Measurements from ENCODE around the gene TMEM45B. TPM values are rescaled to one million over a fixed set of nuclear protein-coding genes. Genes with fewer than 3 reads are reported as not detected.
"Not testable (repeated sequence)": the region's sequence is repeated elsewhere in the genome, so short reads cannot be mapped to it uniquely, and the experiment has no call there.

TMEM45B gene
- total RNA-seq, 1 donor = not detected

DNA sequence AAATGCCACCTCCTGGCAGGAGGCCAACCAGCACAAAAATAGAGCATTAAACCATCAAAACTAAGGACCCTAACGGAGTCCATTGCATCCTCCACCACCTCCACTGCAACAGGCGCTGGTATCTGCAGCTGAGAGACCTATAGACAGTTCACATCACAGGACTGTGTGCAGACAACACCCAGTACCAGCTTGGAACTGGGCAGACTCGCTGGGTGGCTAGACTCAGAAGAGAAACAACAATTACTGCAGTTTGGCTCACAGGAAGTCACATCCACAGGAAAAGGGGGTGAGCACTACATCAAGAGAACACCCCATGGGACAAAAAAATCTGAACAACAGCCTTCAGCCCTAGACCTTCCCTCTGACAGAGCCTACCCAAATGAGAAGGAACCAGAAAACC lies 11.6 kb upstream of the TMEM45B start:
- no peak overlapping the region for H3K4me3 ChIP-seq (ENCODE audit: low read depth, low read length)
- no peak for DNase-seq (ENCODE audit: low read depth)
- TF ChIP-seq, protein P1, sequence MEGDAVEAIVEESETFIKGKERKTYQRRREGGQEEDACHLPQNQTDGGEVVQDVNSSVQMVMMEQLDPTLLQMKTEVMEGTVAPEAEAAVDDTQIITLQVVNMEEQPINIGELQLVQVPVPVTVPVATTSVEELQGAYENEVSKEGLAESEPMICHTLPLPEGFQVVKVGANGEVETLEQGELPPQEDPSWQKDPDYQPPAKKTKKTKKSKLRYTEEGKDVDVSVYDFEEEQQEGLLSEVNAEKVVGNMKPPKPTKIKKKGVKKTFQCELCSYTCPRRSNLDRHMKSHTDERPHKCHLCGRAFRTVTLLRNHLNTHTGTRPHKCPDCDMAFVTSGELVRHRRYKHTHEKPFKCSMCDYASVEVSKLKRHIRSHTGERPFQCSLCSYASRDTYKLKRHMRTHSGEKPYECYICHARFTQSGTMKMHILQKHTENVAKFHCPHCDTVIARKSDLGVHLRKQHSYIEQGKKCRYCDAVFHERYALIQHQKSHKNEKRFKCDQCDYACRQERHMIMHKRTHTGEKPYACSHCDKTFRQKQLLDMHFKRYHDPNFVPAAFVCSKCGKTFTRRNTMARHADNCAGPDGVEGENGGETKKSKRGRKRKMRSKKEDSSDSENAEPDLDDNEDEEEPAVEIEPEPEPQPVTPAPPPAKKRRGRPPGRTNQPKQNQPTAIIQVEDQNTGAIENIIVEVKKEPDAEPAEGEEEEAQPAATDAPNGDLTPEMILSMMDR (IDR thresholded peaks at IDR 0.05; ENCODE audit: insufficient read depth, low read depth, low read length) = no peak

DNA sequence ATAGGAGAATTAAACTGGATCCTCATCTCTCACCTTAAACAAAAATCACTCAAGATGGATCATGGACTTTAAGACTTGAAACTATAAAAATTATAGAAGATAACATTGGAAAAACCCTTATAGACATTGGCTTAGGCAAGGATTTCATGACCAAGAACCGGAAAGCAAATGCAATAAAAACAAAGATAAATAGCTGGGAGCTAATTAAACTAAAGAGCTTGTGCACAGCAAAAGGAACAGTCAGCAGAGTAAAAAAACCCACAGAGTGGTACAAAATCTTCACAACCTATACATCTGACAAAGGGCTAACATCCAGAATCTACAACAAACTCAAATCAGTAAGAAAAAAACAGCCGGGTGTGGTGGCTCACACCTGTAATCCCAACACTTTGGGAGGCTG lies 7.4 kb upstream of the TMEM45B start:
- H3K4me3 ChIP-seq (ENCODE audit: low read depth, low read length); DNase-seq (ENCODE audit: low read depth): not testable (repeated sequence)

DNA sequence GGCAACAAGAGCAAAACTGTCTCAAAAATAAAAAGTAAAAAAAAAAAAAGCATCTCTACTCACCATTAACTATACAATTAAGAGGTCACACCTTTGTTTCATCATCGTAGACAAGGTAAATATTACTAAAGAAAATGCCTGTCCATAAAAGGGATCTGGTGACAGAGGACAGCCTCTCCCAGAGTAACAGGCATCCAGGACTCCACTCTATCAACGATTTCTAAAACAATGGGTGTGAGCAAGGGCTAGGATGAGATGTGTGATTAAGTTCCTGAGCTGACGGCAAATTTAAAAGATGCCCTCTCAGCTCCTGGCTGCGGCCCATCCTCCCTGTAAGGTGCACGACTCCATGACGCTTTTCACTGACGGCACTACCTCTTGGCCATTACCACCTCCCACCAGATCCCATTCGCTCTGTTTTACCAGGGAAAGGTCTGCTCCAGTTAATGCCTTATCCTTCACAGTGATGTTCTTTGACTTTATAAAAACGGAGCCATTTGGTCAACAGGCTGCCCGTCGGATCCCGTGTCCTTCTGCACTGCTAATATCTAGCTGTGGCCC lies 2.3 kb upstream of the TMEM45B start:
- no peak for DNase-seq (ENCODE audit: low read depth)
- TF ChIP-seq, protein P1 (IDR thresholded peaks at IDR 0.05; ENCODE audit: insufficient read depth, low read depth, low read length) = no peak
- no peak overlapping the region for H3K4me3 ChIP-seq (ENCODE audit: low read depth, low read length)

DNA sequence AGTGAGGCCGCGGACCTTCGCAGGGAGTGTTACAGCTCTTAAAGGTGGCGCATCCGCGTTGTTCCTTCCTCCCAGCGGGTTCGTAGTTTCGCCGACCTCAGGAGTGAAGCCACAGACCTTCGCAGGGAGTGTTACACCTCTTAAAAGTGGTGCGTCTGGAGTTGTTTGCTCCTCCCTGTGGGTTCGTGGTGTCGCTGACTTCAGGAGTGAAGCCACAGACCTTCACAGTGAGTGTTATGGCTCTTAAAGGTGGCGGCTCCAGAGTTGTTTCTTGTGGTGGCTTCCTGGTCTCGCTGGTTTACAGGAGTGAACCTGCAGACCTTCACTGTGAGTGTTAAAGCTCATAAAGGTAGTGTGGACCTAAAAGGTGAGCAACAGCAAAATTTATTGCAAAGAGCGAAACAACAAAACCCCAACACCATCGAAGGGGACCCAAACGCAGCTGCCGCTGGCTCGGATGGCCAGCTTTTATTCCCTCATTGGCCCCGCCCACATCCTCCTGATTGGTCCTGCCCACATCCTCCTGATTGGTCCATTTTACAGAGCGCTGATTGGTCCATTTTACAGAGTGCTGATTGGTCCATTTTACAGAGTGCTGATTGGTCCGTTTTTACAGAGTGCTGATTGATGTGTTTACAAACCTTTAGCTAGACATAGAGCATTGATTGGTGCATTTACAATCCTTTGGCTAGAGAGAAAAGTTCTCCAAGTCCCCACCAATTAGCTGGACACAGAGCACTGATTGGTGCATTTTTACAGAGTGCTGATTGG lies 1.2 kb upstream of the TMEM45B start:
- TF ChIP-seq, protein P1 (IDR thresholded peaks at IDR 0.05; ENCODE audit: insufficient read depth, low read depth, low read length) = no peak
- no peak for DNase-seq (ENCODE audit: low read depth)

DNA sequence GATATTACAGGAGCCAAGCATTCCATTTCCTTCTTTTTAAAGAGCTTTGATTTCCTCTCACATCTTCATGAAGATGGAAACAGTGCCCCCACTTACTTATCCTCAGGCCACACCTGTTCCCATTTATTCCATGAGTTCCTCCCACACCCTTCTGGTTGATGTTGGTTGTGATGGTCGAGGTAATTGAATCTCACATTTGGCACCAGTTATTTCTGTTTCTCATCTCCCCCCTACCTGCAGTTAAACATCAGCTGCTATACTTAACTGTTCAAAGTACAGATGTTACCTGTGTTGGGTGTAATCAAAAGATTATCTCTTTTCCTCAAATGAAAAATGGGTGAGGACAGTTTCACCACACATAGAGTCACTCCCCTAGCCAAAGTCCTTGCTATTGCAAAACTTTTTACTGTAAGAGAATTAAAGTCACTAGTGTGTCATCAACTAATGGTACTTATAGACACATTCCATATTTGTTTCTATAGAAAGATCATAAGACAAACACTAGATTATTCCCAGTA lies 1.9 kb downstream of the TMEM45B start:
- TF ChIP-seq, protein P1 (IDR thresholded peaks at IDR 0.05; ENCODE audit: insufficient read depth, low read depth, low read length) = no peak
- no peak for DNase-seq (ENCODE audit: low read depth)
- H3K4me3 ChIP-seq (ENCODE audit: low read depth, low read length) = no peak overlapping the region

More for the DNA sequence above, 1.2 kb upstream of the TMEM45B start:
- no peak overlapping the region for H3K4me3 ChIP-seq (ENCODE audit: low read depth, low read length)

DNA sequence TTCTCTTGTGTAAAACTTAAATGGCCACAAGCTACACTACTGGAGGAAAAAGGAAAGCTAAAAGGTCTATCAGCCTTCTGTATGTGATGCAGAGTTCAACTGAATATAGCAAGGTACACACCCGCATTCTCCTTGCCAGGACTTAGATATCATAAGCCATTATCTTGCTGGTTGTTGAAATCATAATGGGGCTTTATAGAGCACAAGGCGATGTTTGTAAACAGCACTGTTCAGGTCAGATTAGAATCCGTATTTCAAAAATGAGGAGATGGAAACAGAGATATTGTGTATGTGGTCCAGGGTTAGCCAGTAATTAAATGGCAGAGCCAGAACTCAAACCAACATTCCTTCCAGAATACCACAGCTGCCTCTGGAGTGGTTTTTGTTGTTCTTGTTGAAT lies 2.6 kb downstream of the TMEM45B start:
- not testable (repeated sequence) for DNase-seq (ENCODE audit: low read depth)

DNA sequence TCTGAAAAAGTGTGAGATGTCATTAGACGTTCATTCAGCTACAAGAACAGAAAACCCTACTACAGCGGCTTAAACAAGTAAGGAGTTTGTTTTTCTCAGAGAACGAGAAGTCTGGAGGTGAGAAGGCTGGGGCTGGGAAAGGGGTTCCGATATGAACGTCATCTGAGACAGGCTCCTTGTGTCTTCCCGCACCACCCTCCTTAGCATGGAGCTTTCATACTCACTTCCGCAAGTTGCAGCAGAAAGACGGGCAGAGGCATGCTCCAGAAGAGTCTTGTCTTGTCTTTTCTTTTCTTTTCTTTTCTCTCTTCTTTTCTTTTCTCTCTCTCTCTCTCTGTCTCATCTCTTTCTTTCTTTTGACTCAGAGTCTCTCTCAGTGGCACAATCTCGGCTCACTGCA lies 3.6 kb downstream of the TMEM45B start:
- no peak overlapping the region for H3K4me3 ChIP-seq (ENCODE audit: low read depth, low read length)
- TF ChIP-seq, protein P1 (IDR thresholded peaks at IDR 0.05; ENCODE audit: insufficient read depth, low read depth, low read length) = no peak
- DNase-seq (ENCODE audit: low read depth) = no peak

More for the DNA sequence above, 2.6 kb downstream of the TMEM45B start:
- H3K4me3 ChIP-seq (ENCODE audit: low read depth, low read length) = not testable (repeated sequence)

DNA sequence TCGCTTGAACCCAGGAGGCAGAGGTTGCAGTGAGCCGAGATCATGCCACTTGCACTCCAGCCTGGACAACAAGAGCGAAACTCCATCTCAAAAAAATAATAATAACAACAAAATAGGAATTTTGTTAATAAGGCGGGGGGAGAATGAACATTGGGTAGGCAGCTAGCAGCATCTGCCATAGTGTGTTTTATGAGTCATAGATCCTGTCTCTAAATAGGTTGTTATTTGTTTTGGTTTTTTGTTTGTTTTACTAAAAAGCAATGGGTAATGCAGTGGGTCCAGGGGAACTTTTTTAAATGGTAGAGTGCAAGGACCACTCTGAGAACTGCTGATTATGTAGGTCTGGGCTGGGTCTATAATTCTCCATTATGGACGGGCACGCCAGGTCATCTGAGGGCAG lies 4.6 kb downstream of the TMEM45B start:
- H3K4me3 ChIP-seq (ENCODE audit: low read depth, low read length); DNase-seq (ENCODE audit: low read depth): not testable (repeated sequence)

DNA sequence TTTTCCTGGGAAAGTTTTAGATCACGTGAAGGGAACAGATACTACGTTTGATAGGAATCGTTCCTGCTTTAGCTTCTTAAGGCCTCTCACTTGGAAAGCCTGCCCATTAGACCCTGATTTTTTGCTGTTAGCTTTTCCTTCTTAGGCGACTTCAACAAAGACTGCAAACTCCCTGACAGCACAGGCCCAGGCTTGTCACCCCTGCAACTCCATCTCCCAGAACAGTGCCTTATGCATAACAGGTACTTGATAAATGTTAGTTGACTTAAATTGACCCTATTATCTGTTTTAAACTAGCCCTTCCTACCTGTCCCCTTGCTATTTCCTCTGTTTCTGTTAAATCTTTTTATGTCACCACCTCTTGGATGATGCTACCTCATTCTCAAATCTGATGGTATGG lies 7.6 kb downstream of the TMEM45B start:
- not testable (repeated sequence) for DNase-seq (ENCODE audit: low read depth); H3K4me3 ChIP-seq (ENCODE audit: low read depth, low read length)

DNA sequence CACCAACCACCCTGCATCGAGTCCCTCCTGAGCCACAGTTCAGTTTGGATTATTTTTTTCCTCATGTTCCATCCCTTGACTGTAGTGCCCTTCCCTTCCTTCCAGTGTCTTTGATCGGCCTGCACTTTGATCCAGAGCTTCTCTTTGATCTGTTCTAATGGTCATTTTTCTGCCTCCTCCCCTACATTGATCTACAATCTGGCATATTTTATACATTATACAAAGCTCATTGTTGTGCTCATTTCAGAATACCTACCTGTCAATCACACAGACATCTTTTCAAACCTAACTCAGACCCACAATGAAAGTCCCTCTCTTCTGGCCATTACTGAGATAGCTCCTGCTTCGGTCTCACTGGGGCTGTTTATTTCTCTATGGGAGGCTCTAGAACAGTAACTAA lies 8.2 kb downstream of the TMEM45B start:
- H3K4me3 ChIP-seq (ENCODE audit: low read depth, low read length); DNase-seq (ENCODE audit: low read depth): not testable (repeated sequence)

Data from fibroblast of villous mesenchyme (primary cell).